Parathyroid adenoma (tissue), 2 donors: ENCODE measurements around the gene ATP1B3.

ENCODE experiments used
- H2AFZ ChIP-seq: fragments of 300-600 bp; sonication (generic); one replicate; pipeline ENCODE4 v1.7.0; 2017; ENCODE audit warnings: antibody characterized with exemption, mild to moderate bottlenecking
- H3K27ac ChIP-seq: fragments of 300-600 bp; sonication (generic); one replicate; pipeline ENCODE4 v1.7.0; 2017
- H3K27me3 ChIP-seq: fragments of 300-600 bp; sonication (generic); one replicate; pipeline ENCODE4 v1.7.0; 2017; ENCODE audit warnings: low read length; ENCODE audit not compliant: control insufficient read depth, insufficient read depth
- H3K36me3 ChIP-seq: fragments of 300-600 bp; sonication (generic); one replicate; pipeline ENCODE4 v1.7.0; 2017; ENCODE audit warnings: low read length; ENCODE audit not compliant: control insufficient read depth, insufficient read depth
- H3K4me1 ChIP-seq: fragments of 300-600 bp; sonication (generic); one replicate; pipeline ENCODE4 v1.7.0; 2017; ENCODE audit warnings: control low read depth
- H3K4me2 ChIP-seq: fragments of 300-600 bp; sonication (generic); one replicate; pipeline ENCODE4 v1.7.0; 2017; ENCODE audit warnings: low read length
- H3K4me3 ChIP-seq: fragments of 300-600 bp; sonication (generic); one replicate; pipeline ENCODE4 v1.7.0; 2017; ENCODE audit warnings: low read depth, low read length
- H3K79me2 ChIP-seq: fragments of 300-600 bp; sonication (generic); one replicate; pipeline ENCODE4 v1.7.0; 2017; ENCODE audit warnings: control low read depth
- H3K9ac ChIP-seq: fragments of 300-600 bp; sonication (generic); one replicate; pipeline ENCODE4 v1.7.0; 2017; ENCODE audit warnings: mild to moderate bottlenecking
- H3K9me3 ChIP-seq: fragments of 300-600 bp; sonication (generic); one replicate; pipeline ENCODE4 v1.7.0; 2017; ENCODE audit warnings: low read length; ENCODE audit not compliant: control insufficient read depth
- CTCF ChIP-seq: fragments of 300-600 bp; sonication (generic); IDR thresholded peaks from one replicate; pipeline ENCODE4 v1.7.0; 2017; ENCODE audit warnings: antibody characterized with exemption, mild to moderate bottlenecking
- donor health status: primary hyperparathyroidism.

Gene ATP1B3

GRCh38 chr3:141859651-141860050 is 16.8 kb upstream of the ATP1B3 start:
- no peaks in the 10 kb centered on the region for H3K9me3 ChIP-seq
- no peak overlapping the region for H3K27ac ChIP-seq
- H3K9ac ChIP-seq, result no peak overlapping the region
- H3K4me3 ChIP-seq, result no peak overlapping the region
- H3K4me1 ChIP-seq, result no peaks in the 10 kb centered on the region
- no peak for TF ChIP-seq CTCF
- no peak overlapping the region for H2AFZ ChIP-seq
- no peak overlapping the region for H3K4me2 ChIP-seq
- H3K79me2 ChIP-seq, result no peaks in the 10 kb centered on the region
- H3K27me3 ChIP-seq, result no peaks in the 10 kb centered on the region
- no peaks in the 10 kb centered on the region for H3K36me3 ChIP-seq

GRCh38 chr3:141860086-141860669 is 16.3 kb upstream of the ATP1B3 start:
- no peak overlapping the region for H3K27ac ChIP-seq
- H3K79me2 ChIP-seq, result no peaks in the 10 kb centered on the region

GRCh38 chr3:141860766-141861513 is 15.5 kb upstream of the ATP1B3 start:
- no peak overlapping the region for H3K9ac ChIP-seq
- H3K9me3 ChIP-seq, result no peaks in the 10 kb centered on the region
- no peaks in the 10 kb centered on the region for H3K4me1 ChIP-seq
- H3K4me2 ChIP-seq, result no peak overlapping the region
- TF ChIP-seq CTCF, result no peak
- no peaks in the 10 kb centered on the region for H3K27me3 ChIP-seq
- H3K4me3 ChIP-seq, result no peak overlapping the region
- peak overlapping the region; percentile 13 for H2AFZ ChIP-seq
- no peaks in the 10 kb centered on the region for H3K79me2 ChIP-seq
- no peak overlapping the region for H3K27ac ChIP-seq
- H3K36me3 ChIP-seq, result no peaks in the 10 kb centered on the region

More at GRCh38 chr3:141860086-141860669, 16.3 kb upstream of the ATP1B3 start:
- Histone ChIP-seq H3K4me2 (no peak overlapping the region), H3K36me3 (no peaks in the 10 kb centered on the region), H3K4me3 (no peak overlapping the region), H3K4me1 (no peaks in the 10 kb centered on the region), H3K9ac (no peak overlapping the region), H3K9me3 (no peaks in the 10 kb centered on the region), H3K27me3 (no peaks in the 10 kb centered on the region), H2AFZ (no peak overlapping the region)
- TF ChIP-seq CTCF, result no peak

- Histone ChIP-seq H3K27me3 (no peaks in the 10 kb centered on the region), H3K4me3 (no peak overlapping the region), H3K27ac (no peak overlapping the region), H3K4me2 (no peak overlapping the region), H3K79me2 (no peaks in the 10 kb centered on the region), H2AFZ (no peak overlapping the region), H3K9me3 (no peaks in the 10 kb centered on the region), H3K9ac (no peak overlapping the region), H3K4me1 (no peaks in the 10 kb centered on the region), H3K36me3 (no peaks in the 10 kb centered on the region)
- no peak for TF ChIP-seq CTCF
Observed at GRCh38 chr3:141862279-141862816, 14.1 kb upstream of the ATP1B3 start.
